Stomach (tissue), 9 donors: Measurements from ENCODE around the gene HAGHL. TPM values are rescaled to one million over a fixed set of nuclear protein-coding genes. Genes with fewer than 3 reads are reported as not detected.

Experiments used
- DNase-seq, 2 donors: peaks; one replicate each; pipeline versions ENCODE4 v3.0.0 to v3.0.0-alpha.2; 2013 to 2019
- H3K27ac ChIP-seq, 5 donors: fragments of 200-600 bp in 4 of 5; sonication (generic) in 4 of 5; one replicate each; pipeline ENCODE4 v1.5.1; 2013 to 2019; ENCODE audit warnings: mild to moderate bottlenecking in 1 of 5, moderate library complexity in 1 of 5
- H3K27me3 ChIP-seq, 3 donors: fragments of 200-600 bp; sonication (generic); one replicate each; pipeline ENCODE4 v1.5.1; 2017 to 2019; ENCODE audit warnings: mixed run types in 1 of 3
- H3K36me3 ChIP-seq, 4 donors: fragments of 200-600 bp; sonication (generic); 1 replicate in 3 of 4; 2 replicates in 1 of 4; pipeline ENCODE4 v1.5.1; 2016 to 2019
- H3K4me1 ChIP-seq, 4 donors: fragments of 200-600 bp; sonication (generic); one replicate each; pipeline ENCODE4 v1.5.1; 2016 to 2019
- H3K4me3 ChIP-seq, 4 donors: fragments of 200-600 bp; sonication (generic) in 3 of 4; one replicate each; pipeline ENCODE4 v1.5.1; 2016 to 2019; ENCODE audit warnings: mild to moderate bottlenecking in 1 of 4
- H3K9me3 ChIP-seq, 4 donors: fragments of 200-600 bp; sonication (generic); one replicate each; pipeline ENCODE4 v1.5.1; 2016 to 2019
- CTCF ChIP-seq, 7 experiments: fragments of 450-650 bp in 4 of 7; fragments of 200-600 bp in 3 of 7; sonication (generic) in 3 of 7; IDR thresholded peaks; one replicate each; pipeline ENCODE4 v1.5.1; 2016 to 2019; ENCODE audit warnings: antibody characterized with exemption in 7 of 7, control low read depth in 2 of 7, mild to moderate bottlenecking in 1 of 7
- EP300 ChIP-seq: sonication (generic); formaldehyde crosslinking; IDR thresholded peaks from one replicate; pipeline ENCODE4 v1.6.1; 2017; ENCODE audit warnings: antibody characterized with exemption
- POLR2A ChIP-seq, 4 donors: fragments of 450-650 bp; IDR thresholded peaks; one replicate each; pipeline ENCODE4 v1.6.1; 2016; ENCODE audit warnings: antibody characterized with exemption in 4 of 4, control low read depth in 2 of 4, mild to moderate bottlenecking in 1 of 4, moderate library complexity in 1 of 4
- POLR2AphosphoS5 ChIP-seq, 3 donors: sonication (generic); formaldehyde crosslinking; IDR thresholded peaks; one replicate each; pipeline ENCODE4 v1.6.1; 2016; ENCODE audit warnings: antibody characterized with exemption in 3 of 3
- WGBS, 5 donors: extraction: QIAGEN DNeasy Blood & Tissue Kit in 3 of 5; methylation state at CpG; one replicate each; pipeline versions ENCODE4 v1.1.5 to v1.1.7; 2013 to 2018; 5-methylcytosine and 5-hydroxymethylcytosine counted together
- intact Hi-C: fragments of 100-400 bp; cut with DNase I; formaldehyde crosslinking; loops from one replicate; pipeline ENCODE4 v1.15.1; 2023; ENCODE audit warnings: low total_unique reads
- polyA plus RNA-seq, 3 donors: library from polyadenylated mRNA; stranded (reverse); fragments of 200-250 nt; gene quantifications; one replicate each; pipeline ENCODE4 v1.2.3, GENCODE V29; 2013
- total RNA-seq, 5 donors: library from RNA; depleted of rRNA; stranded (reverse); fragments of >200 nt; gene quantifications; one replicate each; pipeline versions ENCODE4 v1.1.0 to v1.2.3, GENCODE V29; 2014 to 2016
- donor health status: healthy with polysubstance abuse.
- donor health status: Bipolar disorder and iron deficiency.
- donor health status: healthy.

The HAGHL gene
- total and polyA plus RNA-seq, 8 donors: 3.1 to 19.9 (median 3.9) TPM; not detected in 2

- Histone ChIP-seq H3K4me3 (peak within 1 kb of the TSS; percentile 61 to 94 (median 68)), H3K36me3 (peaks cover 0 to 6% (median 0%) of the 10 kb centered on the region in 4 donors), H3K27ac (peak within 1 kb of the TSS in 3 of 5 donors; percentile 17 to 69 (median 43)), H3K9me3 (no peaks in the 10 kb centered on the region), H3K27me3 (peaks cover 9 to 72% (median 23%) of the 10 kb centered on the region in 3 donors), H3K4me1 (peaks cover 24 to 59% (median 51%) of the 10 kb centered on the region in 4 donors)
- TF ChIP-seq CTCF (IDR thresholded peaks at IDR 0.05) (no peak), POLR2AphosphoS5 (IDR thresholded peaks at IDR 0.05) (peak in 1 of 3 donors; percentile 31)
- intact Hi-C loops: loop anchor here (5.0 kb wide), 2 partner anchors 67 to 337 kb away; no protein-coding TSS in a partner anchor
- DNase-seq: peak; percentile 94 to 97
- 5 to 14% (median 7%) methylated on average over 23 to 108 of the region's 108 CpGs for WGBS, 5 donors
These were observed 12.1 kb upstream of the HAGHL start, which contains the start of gene METRN for GRCh38 chr16:714558-715476. TSS of gene METRN (plus strand) at chr16:715118. CDS start at chr16:715290, 172 bp downstream.

- peak in 1 of 2 donors; percentile 52 for DNase-seq
- Histone ChIP-seq H3K36me3 (peaks cover 0 to 6% (median 0%) of the 10 kb centered on the region in 4 donors), H3K27me3 (peaks cover 3 to 64% (median 15%) of the 10 kb centered on the region in 3 donors), H3K4me3 (peak overlapping the region; percentile 61 to 94 (median 68)), H3K4me1 (peaks cover 32 to 64% (median 59%) of the 10 kb centered on the region in 4 donors), H3K9me3 (no peaks in the 10 kb centered on the region), H3K27ac (peak overlapping the region in 3 of 5 donors; percentile 17 to 69 (median 43))
- TF ChIP-seq CTCF (IDR thresholded peaks at IDR 0.05) (no peak), POLR2AphosphoS5 (IDR thresholded peaks at IDR 0.05) (no peak), EP300 (no peak), POLR2A (IDR thresholded peaks at IDR 0.05) (no peak)
- intact Hi-C loops: no loop called here
- WGBS, 5 donors: 1 to 7% (median 2%) methylated on average over 8 to 74 of the region's 74 CpGs
These were observed 11.3 kb upstream of the HAGHL start for GRCh38 chr16:715477-716199.

- peaks cover 0 to 6% (median 0%) of the 10 kb centered on the region in 4 donors for H3K36me3 ChIP-seq
- no peaks in the 10 kb centered on the region for H3K9me3 ChIP-seq
- intact Hi-C loops: no loop called here
- peaks cover 0 to 58% (median 9%) of the 10 kb centered on the region in 3 donors for H3K27me3 ChIP-seq
- H3K27ac ChIP-seq: peak overlapping the region in 1 of 5 donors; percentile 69
- no peak for TF ChIP-seq EP300
- no peak for TF ChIP-seq POLR2AphosphoS5 (IDR thresholded peaks at IDR 0.05)
- TF ChIP-seq POLR2A (IDR thresholded peaks at IDR 0.05): no peak
- TF ChIP-seq CTCF (IDR thresholded peaks at IDR 0.05): no peak
- H3K4me1 ChIP-seq: peaks cover 34 to 64% (median 61%) of the 10 kb centered on the region in 4 donors
- H3K4me3 ChIP-seq: peak overlapping the region; percentile 61 to 94 (median 68)
- peak; percentile 48 to 81 for DNase-seq
- 10 to 22% (median 13%) methylated on average over 7 to 12 of the region's 12 CpGs for WGBS, 5 donors
These were observed 10.7 kb upstream of the HAGHL start for GRCh38 chr16:716200-716568.

- peaks cover 0 to 6% (median 0%) of the 10 kb centered on the region in 4 donors for H3K36me3 ChIP-seq
- no peak overlapping the region for H3K27ac ChIP-seq
- intact Hi-C loops: no loop called here
- no peak overlapping the region for H3K4me3 ChIP-seq
- H3K27me3 ChIP-seq: peaks cover 0 to 52% (median 5%) of the 10 kb centered on the region in 3 donors
- WGBS, 5 donors: 83 to 88% (median 86%) methylated on average over 15 to 29 of the region's 29 CpGs
- no peak for DNase-seq
- H3K4me1 ChIP-seq: peaks cover 39 to 66% (median 64%) of the 10 kb centered on the region in 4 donors
- TF ChIP-seq EP300 (no peak), POLR2AphosphoS5 (IDR thresholded peaks at IDR 0.05) (no peak), CTCF (IDR thresholded peaks at IDR 0.05) (no peak), POLR2A (IDR thresholded peaks at IDR 0.05) (no peak)
- no peaks in the 10 kb centered on the region for H3K9me3 ChIP-seq
These were observed 10.1 kb upstream of the HAGHL start for GRCh38 chr16:716768-717325.
